ENCODE measurements around the gene KCNMA1. TPM values are rescaled to one million over a fixed set of nuclear protein-coding genes. Genes with fewer than 3 reads are reported as not detected.

Gene KCNMA1
- total and polyA plus RNA-seq, 3 donors from 2014 or later, result 13.6 to 36.1 (median 24.7) TPM

- Histone ChIP-seq H3K4me3 (no peak overlapping the region), H3K27me3 (no peaks in the 10 kb centered on the region), H3K9me3 (no peaks in the 10 kb centered on the region), H3K27ac (no peak overlapping the region), H3K36me3 (ENCODE audit: low read depth, missing control alignments) (no peaks in the 10 kb centered on the region), H3K4me1 (no peaks in the 10 kb centered on the region)
- WGBS, 2 donors, result 90 to 94% methylated on average over 2 to 3 of the region's 3 CpGs
- intact Hi-C loops (cut with DNase I; ENCODE audit: low total_unique reads), result no loop called here
- no peak for DNase-seq
- TF ChIP-seq CTCF (IDR thresholded peaks at IDR 0.05), result no peak
- no peak for TF ChIP-seq POLR2A (IDR thresholded peaks at IDR 0.05)
These were observed 178.5 kb downstream of the KCNMA1 start for GRCh38 chr10:77458986-77459590.

GRCh38 chr10:77457721-77458120, 179.9 kb downstream of the KCNMA1 start:
- DNase-seq, result no peak
- Histone ChIP-seq H3K36me3 (ENCODE audit: low read depth, missing control alignments) (no peaks in the 10 kb centered on the region), H3K27ac (no peak overlapping the region), H3K9me3 (no peaks in the 10 kb centered on the region), H3K4me1 (no peaks in the 10 kb centered on the region), H3K4me3 (no peak overlapping the region), H3K27me3 (no peaks in the 10 kb centered on the region)
- WGBS, 2 donors, result 75 to 76% methylated on average over 7 of the region's 7 CpGs
- TF ChIP-seq POLR2A (IDR thresholded peaks at IDR 0.05) (no peak), CTCF (IDR thresholded peaks at IDR 0.05) (no peak)
- intact Hi-C loops (cut with DNase I; ENCODE audit: low total_unique reads), result no loop called here

- Histone ChIP-seq H3K4me1 (no peaks in the 10 kb centered on the region), H3K27me3 (no peaks in the 10 kb centered on the region), H3K4me3 (no peak overlapping the region), H3K36me3 (ENCODE audit: low read depth, missing control alignments) (no peaks in the 10 kb centered on the region), H3K27ac (no peak overlapping the region), H3K9me3 (no peaks in the 10 kb centered on the region)
- intact Hi-C loops (cut with DNase I; ENCODE audit: low total_unique reads), result no loop called here
- 96 to 100% methylated on average over 1 of the region's 1 CpG for WGBS, 2 donors
- TF ChIP-seq POLR2A (IDR thresholded peaks at IDR 0.05) (no peak), CTCF (IDR thresholded peaks at IDR 0.05) (no peak)
- no peak for DNase-seq
These were observed 180.3 kb downstream of the KCNMA1 start for GRCh38 chr10:77457266-77457665.

- DNase-seq, result no peak
- Histone ChIP-seq H3K4me1 (no peaks in the 10 kb centered on the region), H3K27ac (no peak overlapping the region), H3K27me3 (no peaks in the 10 kb centered on the region), H3K36me3 (ENCODE audit: low read depth, missing control alignments) (no peaks in the 10 kb centered on the region), H3K9me3 (no peaks in the 10 kb centered on the region), H3K4me3 (no peak overlapping the region)
- TF ChIP-seq CTCF (IDR thresholded peaks at IDR 0.05) (no peak), POLR2A (IDR thresholded peaks at IDR 0.05) (no peak)
- intact Hi-C loops (cut with DNase I; ENCODE audit: low total_unique reads), result no loop called here
- 78 to 92% methylated on average over 4 to 5 of the region's 5 CpGs for WGBS, 2 donors
These were observed 181.2 kb downstream of the KCNMA1 start for GRCh38 chr10:77456414-77456813.

- intact Hi-C loops (cut with DNase I; ENCODE audit: low total_unique reads), result no loop called here
- TF ChIP-seq CTCF (IDR thresholded peaks at IDR 0.05) (no peak), POLR2A (IDR thresholded peaks at IDR 0.05) (no peak)
- WGBS, 2 donors, result 85 to 88% methylated on average over 1 to 2 of the region's 2 CpGs
These were observed 182.0 kb downstream of the KCNMA1 start for GRCh38 chr10:77455561-77455960.

More at GRCh38 chr10:77455561-77455960, 182.0 kb downstream of the KCNMA1 start:
- Histone ChIP-seq H3K4me3 (no peak overlapping the region), H3K9me3 (no peaks in the 10 kb centered on the region), H3K36me3 (ENCODE audit: low read depth, missing control alignments) (no peaks in the 10 kb centered on the region), H3K4me1 (no peaks in the 10 kb centered on the region), H3K27me3 (no peaks in the 10 kb centered on the region), H3K27ac (no peak overlapping the region)
- DNase-seq, result no peak
